H1 (cell line): Measurements from ENCODE around the gene KCNQ1OT1. TPM values are rescaled to one million over a fixed set of nuclear protein-coding genes. Genes with fewer than 3 reads are reported as not detected.

Source experiments
- CTCF ChIA-PET: fragments of 300-600 bp; sonication (Branson Sonifier 250); formaldehyde crosslinking; loops from one replicate; lab custom pipeline; 2021; ENCODE audit not compliant: partially characterized antibody; lab: Charles Lee
- POLR2A ChIA-PET: fragments of 300-600 bp; sonication (Branson Sonifier 250); formaldehyde crosslinking; loops from one replicate; lab custom pipeline; 2021; ENCODE audit warnings: inconsistent platforms; ENCODE audit not compliant: partially characterized antibody; lab: Charles Lee
- DNase-seq, 2 experiments: peaks; one replicate each; pipeline versions ENCODE4 v3.0.0 to v3.0.0-alpha.2; 2010 to 2022; ENCODE audit warnings: low spot score in 2 of 2, low read depth in 1 of 2, mixed read lengths in 1 of 2
- FAIRE-seq: peaks from 2 replicates; lab custom pipeline; 2011; peaks lifted over from hg19 to GRCh38; lab: Jason Lieb, UNC
- H2AFZ ChIP-seq: 2 replicates; pipeline ENCODE4 v1.8.1; 2012; ENCODE audit warnings: low read length, inconsistent platforms
- H2AK5ac ChIP-seq: 2 replicates; pipeline ENCODE4 v1.6.1; 2013; ENCODE audit warnings: low read depth, low read length
- H2BK120ac ChIP-seq: replicated peaks from 2 replicates; pipeline ENCODE3; 2013; ENCODE audit warnings: low read depth, low read length, inconsistent platforms
- H2BK12ac ChIP-seq: 2 replicates; pipeline ENCODE4 v1.6.1; 2013; ENCODE audit warnings: low read depth, low read length
- H2BK15ac ChIP-seq: 2 replicates; pipeline ENCODE4 v1.6.1; 2013; ENCODE audit warnings: low read length
- H2BK20ac ChIP-seq: 2 replicates; pipeline ENCODE4 v1.6.1; 2013; ENCODE audit warnings: low read length
- H2BK5ac ChIP-seq: 2 replicates; pipeline ENCODE4 v1.6.1; 2013; ENCODE audit warnings: low read depth, low read length
- H3K14ac ChIP-seq: 2 replicates; pipeline ENCODE4 v1.6.1; 2013; ENCODE audit warnings: inconsistent platforms; ENCODE audit not compliant: insufficient read length
- H3K18ac ChIP-seq: 2 replicates; pipeline ENCODE4 v1.6.1; 2013; ENCODE audit warnings: low read length; ENCODE audit errors: extremely low read depth
- H3K23ac ChIP-seq: 2 replicates; pipeline ENCODE4 v1.6.1; 2013; ENCODE audit warnings: inconsistent platforms; ENCODE audit not compliant: insufficient read length
- H3K23me2 ChIP-seq: 2 replicates; pipeline ENCODE4 v1.6.1; 2013; ENCODE audit warnings: low read depth, low read length
- H3K27ac ChIP-seq: 2 replicates; pipeline ENCODE4 v1.6.1; 2011; ENCODE audit warnings: low read depth, low read length, inconsistent platforms
- H3K27me3 ChIP-seq, 4 experiments: replicated peaks in 1 of 4; 1 replicate in 1 of 4; 2 replicates in 3 of 4; pipeline versions ENCODE4 v1.6.1 to v1.8.1; 2011 to 2013; ENCODE audit warnings: low read length in 3 of 4, mild to moderate bottlenecking in 3 of 4, inconsistent platforms in 2 of 4, mixed read lengths in 2 of 4, moderate library complexity in 1 of 4; ENCODE audit not compliant: control insufficient read depth in 3 of 4, insufficient read depth in 3 of 4; ENCODE audit errors: extremely low read depth in 1 of 4
- H3K36me3 ChIP-seq, 4 experiments: 2 replicates each; pipeline versions ENCODE4 v1.6.1 to v1.8.1; 2011 to 2013; ENCODE audit warnings: mild to moderate bottlenecking in 4 of 4, low read length in 3 of 4, moderate library complexity in 2 of 4, control low read depth in 1 of 4, inconsistent platforms in 1 of 4; ENCODE audit not compliant: insufficient read depth in 4 of 4, control insufficient read depth in 2 of 4
- H3K4ac ChIP-seq: replicated peaks from 2 replicates; pipeline ENCODE3; 2013; ENCODE audit warnings: low read length, low read depth, mixed read lengths, inconsistent platforms; ENCODE audit not compliant: insufficient read length
- H3K4me1 ChIP-seq, 4 experiments: replicated peaks in 1 of 4; 1 replicate in 1 of 4; 2 replicates in 3 of 4; pipeline versions ENCODE4 v1.6.1 to v1.8.1; 2011 to 2013; ENCODE audit warnings: low read length in 3 of 4, inconsistent platforms in 2 of 4, mixed read lengths in 1 of 4; ENCODE audit not compliant: insufficient read depth in 4 of 4, control insufficient read depth in 3 of 4
- H3K4me2 ChIP-seq, 2 experiments: 2 replicates each; pipeline versions ENCODE4 v1.6.1 to v1.8.1; 2011 to 2013; ENCODE audit warnings: low read depth in 2 of 2, low read length in 2 of 2, control low read depth in 1 of 2, inconsistent platforms in 1 of 2, mild to moderate bottlenecking in 1 of 2; ENCODE audit not compliant: insufficient read depth in 1 of 2
- H3K4me3 ChIP-seq, 4 experiments: fragments of 200-600, 300-600 bp in 1 of 4; sonication (generic), shearing (Covaris generic), sonication (Bioruptor Twin) in 1 of 4; 2 replicates each; pipeline versions ENCODE4 v1.5.1 to v1.8.1; 2011 to 2016; ENCODE audit warnings: low read length in 4 of 4, low read depth in 3 of 4, control low read depth in 2 of 4, inconsistent platforms in 2 of 4, mild to moderate bottlenecking in 2 of 4, mixed read lengths in 1 of 4, moderate library complexity in 1 of 4; ENCODE audit not compliant: insufficient read depth in 2 of 4; ENCODE audit errors: extremely low read depth in 1 of 4
- H3K56ac ChIP-seq: replicated peaks from 2 replicates; pipeline ENCODE3; 2013; ENCODE audit warnings: low read depth, mild to moderate bottlenecking, mixed read lengths, low read length, inconsistent platforms; ENCODE audit not compliant: insufficient read length
- H3K79me1 ChIP-seq: 2 replicates; pipeline ENCODE4 v1.6.1; 2013; ENCODE audit warnings: low read depth, low read length, control low read depth
- H3K79me2 ChIP-seq, 2 experiments: 2 replicates each; pipeline versions ENCODE4 v1.6.1 to v1.8.1; 2012 to 2013; ENCODE audit warnings: low read length in 2 of 2, mild to moderate bottlenecking in 2 of 2, inconsistent platforms in 1 of 2; ENCODE audit not compliant: insufficient read depth in 2 of 2, control insufficient read depth in 1 of 2
- H3K9ac ChIP-seq, 4 experiments: replicated peaks in 1 of 4; 1 replicate in 1 of 4; 2 replicates in 3 of 4; pipeline versions ENCODE4 v1.6.1 to v1.8.1; 2011 to 2013; ENCODE audit warnings: low read depth in 3 of 4, low read length in 3 of 4, control low read depth in 2 of 4, mild to moderate bottlenecking in 2 of 4, moderate library complexity in 2 of 4, inconsistent platforms in 1 of 4; ENCODE audit errors: extremely low read depth in 1 of 4
- H3K9me3 ChIP-seq, 2 experiments: 2 replicates each; pipeline versions ENCODE4 v1.6.1 to v1.8.1; 2012 to 2013; ENCODE audit warnings: mild to moderate bottlenecking in 2 of 2, moderate library complexity in 2 of 2, control low read depth in 1 of 2, inconsistent platforms in 1 of 2, low read depth in 1 of 2, low read length in 1 of 2, mixed read lengths in 1 of 2; ENCODE audit not compliant: insufficient read depth in 2 of 2
- H4K20me1 ChIP-seq, 2 experiments: replicated peaks in 1 of 2; 2 replicates each; pipeline versions ENCODE3 to v1.8.1; 2011 to 2013; ENCODE audit warnings: inconsistent platforms in 2 of 2, low read length in 2 of 2, mild to moderate bottlenecking in 1 of 2; ENCODE audit not compliant: insufficient read depth in 2 of 2, control insufficient read depth in 1 of 2
- H4K5ac ChIP-seq: 2 replicates; pipeline ENCODE4 v1.6.1; 2013; ENCODE audit warnings: low read length, low read depth, mixed read lengths, inconsistent platforms; ENCODE audit not compliant: insufficient read length
- H4K8ac ChIP-seq: 2 replicates; pipeline ENCODE4 v1.8.0; 2013; ENCODE audit warnings: mild to moderate bottlenecking, moderate library complexity, low read length, inconsistent platforms; ENCODE audit not compliant: insufficient read depth; ENCODE audit errors: extremely low read depth
- H4K91ac ChIP-seq: replicated peaks from 2 replicates; pipeline ENCODE3; 2013; ENCODE audit warnings: low read length, mixed read lengths, inconsistent platforms; ENCODE audit not compliant: insufficient read length
- BRCA1 ChIP-seq: IDR thresholded peaks from 2 replicates; pipeline ENCODE4 v1.6.1; 2012; ENCODE audit warnings: low read depth, low read length, improper control_type of control experiment
- GABPA ChIP-seq: IDR thresholded peaks from 2 replicates; pipeline ENCODE4 v1.6.1; 2011; ENCODE audit warnings: mild to moderate bottlenecking, low read length, moderate library complexity, borderline replicate concordance; ENCODE audit not compliant: insufficient read depth
- GTF2F1 ChIP-seq: IDR thresholded peaks from 2 replicates; pipeline ENCODE4 v1.6.1; 2012; ENCODE audit warnings: low read depth, low read length, improper control_type of control experiment, borderline replicate concordance
- HDAC2 ChIP-seq, 2 experiments: fragments of 300-600 bp in 1 of 2; sonication (generic) in 1 of 2; IDR thresholded peaks; 2 replicates each; pipeline ENCODE4 v1.6.1; 2011 to 2012; ENCODE audit warnings: low read depth in 2 of 2, low read length in 2 of 2, mild to moderate bottlenecking in 2 of 2, moderate library complexity in 2 of 2, borderline replicate concordance in 1 of 2, inconsistent platforms in 1 of 2
- HDAC6 ChIP-seq: IDR thresholded peaks from one replicate; pipeline ENCODE4 v1.7.1; 2012; ENCODE audit warnings: low read depth, mild to moderate bottlenecking, inconsistent platforms, low read length, moderate library complexity
- JUN ChIP-seq: IDR thresholded peaks from 2 replicates; pipeline ENCODE4 v1.6.1; 2011; ENCODE audit warnings: low read depth, mild to moderate bottlenecking, improper control_type of control experiment, low read length
- MAX ChIP-seq: IDR thresholded peaks from 2 replicates; pipeline ENCODE4 v1.6.1; 2012; ENCODE audit warnings: inconsistent platforms
- NANOG ChIP-seq: IDR thresholded peaks from 2 replicates; pipeline ENCODE4 v1.6.1; 2011; ENCODE audit warnings: low read length, low read depth, mild to moderate bottlenecking, inconsistent platforms; ENCODE audit not compliant: insufficient read depth, poor library complexity, severe bottlenecking
- RNF2 ChIP-seq: fragments of 200-900, 300-1000 bp; sonication (generic); IDR thresholded peaks from 2 replicates; pipeline ENCODE4 v1.7.1; 2016; ENCODE audit warnings: borderline replicate concordance, low read depth, mild to moderate bottlenecking, antibody characterized with exemption, low read length; ENCODE audit not compliant: poor library complexity, severe bottlenecking; ENCODE audit errors: missing control alignments
- SIX5 ChIP-seq: IDR thresholded peaks from 2 replicates; pipeline ENCODE4 v1.6.1; 2011; ENCODE audit warnings: mild to moderate bottlenecking, low read depth, low read length
- TEAD4 ChIP-seq: IDR thresholded peaks from 2 replicates; pipeline ENCODE4 v1.6.1; 2012; ENCODE audit warnings: low read depth, low read length, inconsistent platforms, mixed read lengths
- WGBS, 2 experiments: shearing (Covaris generic) in 1 of 2; methylation state at CpG; one replicate each; pipeline versions ENCODE4 v1.1.6 to v1.1.7; 2013 to 2015; ENCODE audit warnings: low lambda C conversion rate in 2 of 2, mixed read lengths in 2 of 2, inconsistent platforms in 1 of 2, low coverage in 1 of 2, missing lambda C conversion rate in 1 of 2; ENCODE audit not compliant: insufficient replicate concordance in 2 of 2, insufficient coverage in 1 of 2, insufficient read length in 1 of 2; ENCODE audit errors: extremely low coverage in 1 of 2, missing lambda C conversion rate in 1 of 2; 5-methylcytosine and 5-hydroxymethylcytosine counted together
- polyA plus RNA-seq, 7 experiments: library from polyadenylated mRNA; depleted of rRNA in 3 of 7; stranded (reverse) in 5 of 7; unstranded in 2 of 7; fragments of >200 nt in 5 of 7; fragments of 200-250 nt in 2 of 7; gene quantifications; 1 replicate in 5 of 7; 2 replicates in 1 of 7; 4 replicates in 1 of 7; pipeline versions ENCODE4 v1.2.1 to v1.2.3, GENCODE V29; 2011 to 2013; ENCODE audit warnings: missing spikeins in 2 of 7, mixed read lengths in 2 of 7
- total RNA-seq: library from RNA; stranded (reverse); fragmentation: NEBNext Ultra II Directional; extraction: Animal tissue kit (Norgen Biotek cat#: 25700); gene quantifications from 2 replicates; pipeline ENCODE4 v1.2.1, GENCODE V29; 2021

The KCNQ1OT1 gene
- total and polyA plus RNA-seq, 2 of the 8 experiments (the other 6 are each of a cell fraction or from before 2014, with no cell fraction given): 0.21 to 1.2 TPM

DNA sequence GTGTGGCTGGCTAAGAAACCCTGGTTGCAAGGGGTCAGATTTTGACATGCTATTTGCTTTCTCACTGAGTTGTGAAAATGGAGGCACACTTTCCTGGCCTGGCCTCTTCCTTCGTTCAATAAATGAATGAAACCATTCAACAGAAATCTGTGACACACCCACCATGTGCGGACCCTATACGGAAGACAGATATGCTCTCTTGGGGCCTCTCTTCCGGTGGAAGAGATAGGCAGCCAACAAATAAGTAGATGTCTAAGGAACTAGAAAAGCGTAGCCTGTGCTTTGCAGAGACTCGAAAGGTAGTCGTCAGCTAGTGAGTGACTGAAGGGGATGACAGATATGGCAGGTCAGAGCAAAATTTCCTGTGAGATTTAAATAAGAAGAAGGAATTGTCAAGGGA is 5.3 kb downstream of the KCNQ1OT1 start:
- Histone ChIP-seq H2AK5ac (no peak overlapping the region), H3K36me3 (peaks cover 0 to 3% (median 0%) of the 10 kb centered on the region in 4 experiments; a peak in 1 of 8 replicates), H2BK12ac (peak overlapping the region; percentile 99), H3K79me2 (peaks cover 0 to 72% of the 10 kb centered on the region in 2 experiments; a peak in 2 of 4 replicates), H3K9me3 (peaks cover 0 to 6% of the 10 kb centered on the region in 2 experiments; a peak in 2 of 4 replicates), H3K4ac (peak overlapping the region; percentile 9), H3K23me2 (peaks cover 5% of the 10 kb centered on the region; the same call in 1 of the 2 replicates), H4K8ac (no peak overlapping the region), H2AFZ (no peak overlapping the region), H2BK20ac (peak overlapping the region; percentile 51; the same call in 1 of the 2 replicates), H4K91ac (peak overlapping the region; percentile 62), H3K79me1 (peaks cover 7% of the 10 kb centered on the region; the same call in 1 of the 2 replicates), H3K9ac (no peak overlapping the region), H2BK5ac (peak overlapping the region; percentile 93; the same call in 1 of the 2 replicates), H4K20me1 (peaks cover 2 to 17% of the 10 kb centered on the region in 2 experiments), H3K4me2 (peak overlapping the region; percentile 65 to 76), H3K4me1 (peaks cover 40 to 57% (median 49%) of the 10 kb centered on the region in 4 experiments), H2BK120ac (no peak overlapping the region), H3K14ac (no peak overlapping the region), H3K27me3 (peaks cover 0 to 5% (median 0%) of the 10 kb centered on the region in 4 experiments; a peak in 1 of 7 replicates), H3K27ac (no peak overlapping the region), H3K23ac (no peak overlapping the region), H3K18ac (peak overlapping the region; percentile 26), H3K4me3 (peak overlapping the region in 1 of 4 experiments; percentile 33; a peak in 2 of 8 replicates), H3K56ac (no peak overlapping the region), H4K5ac (no peak overlapping the region), H2BK15ac (no peak overlapping the region)
- ChIA-PET CTCF (interaction anchor here (0.6 to 2.0 kb wide), 7 partner anchors 10 to 197 kb away, joined by 3 to 6 read pairs (median 3); no protein-coding TSS in a partner anchor), POLR2A (interaction anchor here (1.2 to 2.5 kb wide), 2 partner anchors 8 to 190 kb away, joined by 4 to 11 read pairs; no protein-coding TSS in a partner anchor)
- FAIRE-seq (no peak), DNase-seq (no peak)
- WGBS, 2 experiments: 83% methylated on average over 7 of the region's 7 CpGs; no CpG with 5 or more reads in 1 of the 2 experiments
- TF ChIP-seq TEAD4 (no peak), BRCA1 (no peak), JUN (no peak), NANOG (no peak), RNF2 (no peak), GABPA (no peak), HDAC6 (no peak), SIX5 (no peak), MAX (no peak), GTF2F1 (no peak), HDAC2 (IDR thresholded peaks at IDR 0.05; ENCODE audit: borderline replicate concordance in 1 of 2, low read depth in 2 of 2, low read length in 2 of 2) (no peak)
